OCI-LY1 (cell line): Measurements from ENCODE around the gene MRAS.

Experiments used
- CTCF ChIP-seq: fragments of 200-600 bp; sonication (generic), shearing (Covaris generic); IDR thresholded peaks from 2 replicates; pipeline ENCODE4 v1.5.1; 2017; ENCODE audit warnings: mild to moderate bottlenecking, antibody characterized with exemption, low read length, moderate library complexity, mixed read lengths
- EZH2 ChIP-seq: fragments of 200-600 bp; sonication (generic), shearing (Covaris generic); IDR thresholded peaks from 2 replicates; pipeline ENCODE4 v1.8.0; 2017; ENCODE audit warnings: borderline replicate concordance, mixed run types, mild to moderate bottlenecking, antibody characterized with exemption, low read length, moderate library complexity, mixed read lengths

- TF ChIP-seq CTCF (no peak), EZH2 (no peak)
These were observed 14.9 kb downstream of the MRAS start for GRCh38 chr3:138363322-138363721.
